Lower leg skin (tissue), 3 donors: ENCODE data around the gene IRS1.

Experiments
- CTCF ChIP-seq, 3 donors: fragments of 450-650 bp; IDR thresholded peaks; one replicate each; pipeline ENCODE4 v1.5.1; 2016; ENCODE audit warnings: antibody characterized with exemption in 3 of 3, mild to moderate bottlenecking in 3 of 3, moderate library complexity in 2 of 3
- POLR2A ChIP-seq, 2 donors: fragments of 450-650 bp; IDR thresholded peaks; one replicate each; pipeline ENCODE4 v1.6.1; 2016 to 2017; ENCODE audit warnings: antibody characterized with exemption in 2 of 2, mild to moderate bottlenecking in 1 of 2, moderate library complexity in 1 of 2

DNA sequence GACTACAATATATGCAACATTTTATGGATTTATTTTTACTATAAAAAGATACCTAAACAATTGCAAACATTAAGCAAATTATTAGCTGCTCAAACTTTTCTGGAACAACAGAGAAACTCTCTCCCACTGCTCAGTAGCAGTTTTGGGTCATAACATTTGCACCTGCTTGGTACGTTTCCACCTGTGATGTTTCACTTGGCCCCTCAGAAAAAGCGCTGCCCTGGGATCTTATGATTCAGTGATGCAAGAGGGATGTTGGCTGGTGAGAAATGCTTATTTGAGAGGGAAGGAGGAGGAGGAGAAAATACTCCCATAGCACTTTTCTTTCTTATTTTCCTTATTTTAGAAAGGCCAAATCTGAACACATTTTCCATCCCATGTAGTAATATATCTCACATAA, 9.2 kb downstream of the IRS1 start:
- TF ChIP-seq CTCF (IDR thresholded peaks at IDR 0.05) (no peak), POLR2A (IDR thresholded peaks at IDR 0.05) (no peak)
